H9 (cell line): ENCODE measurements around the gene DYRK1B. TPM values are rescaled to one million over a fixed set of nuclear protein-coding genes. Genes with fewer than 3 reads are reported as not detected.

ENCODE experiments used
- DNase-seq: peaks from one replicate; pipeline ENCODE4 v3.0.0-alpha.2; 2017
- H2AFZ ChIP-seq: one replicate; pipeline ENCODE4 v1.6.1; 2013; ENCODE audit warnings: mild to moderate bottlenecking, low read length, control low read depth, moderate library complexity
- H2AK5ac ChIP-seq: 2 replicates; pipeline ENCODE4 v1.6.1; 2013; ENCODE audit warnings: low read length, control low read depth, mixed read lengths; ENCODE audit not compliant: insufficient read length
- H2BK120ac ChIP-seq: one replicate; pipeline ENCODE4 v1.6.1; 2013; ENCODE audit warnings: low read depth, mild to moderate bottlenecking, low read length, control low read depth, inconsistent platforms; ENCODE audit not compliant: poor library complexity, severe bottlenecking
- H2BK12ac ChIP-seq: 2 replicates; pipeline ENCODE4 v1.6.1; 2013; ENCODE audit warnings: low read length, control low read depth, mixed read lengths, low read depth; ENCODE audit not compliant: insufficient read length
- H2BK15ac ChIP-seq: 2 replicates; pipeline ENCODE4 v1.6.1; 2013; ENCODE audit warnings: low read depth, low read length, control low read depth
- H2BK20ac ChIP-seq: one replicate; pipeline ENCODE4 v1.6.1; 2013; ENCODE audit warnings: low read depth, mild to moderate bottlenecking, low read length, control low read depth, inconsistent platforms; ENCODE audit not compliant: poor library complexity, severe bottlenecking
- H2BK5ac ChIP-seq: 2 replicates; pipeline ENCODE4 v1.6.1; 2013; ENCODE audit warnings: low read length, control low read depth, mixed read lengths; ENCODE audit not compliant: insufficient read length
- H3K14ac ChIP-seq: 2 replicates; pipeline ENCODE4 v1.6.1; 2013; ENCODE audit warnings: low read length, control low read depth; ENCODE audit not compliant: insufficient read depth
- H3K18ac ChIP-seq: 2 replicates; pipeline ENCODE4 v1.6.1; 2013; ENCODE audit warnings: low read depth, mild to moderate bottlenecking, mixed read lengths, low read length, control low read depth; ENCODE audit not compliant: insufficient read length
- H3K23ac ChIP-seq: 2 replicates; pipeline ENCODE4 v1.6.1; 2013; ENCODE audit warnings: low read length, control low read depth, mixed read lengths, low read depth; ENCODE audit not compliant: insufficient read length
- H3K23me2 ChIP-seq: 2 replicates; pipeline ENCODE4 v1.6.1; 2013; ENCODE audit warnings: low read depth, mild to moderate bottlenecking, mixed read lengths, low read length, control low read depth; ENCODE audit not compliant: insufficient read length, poor library complexity, severe bottlenecking
- H3K27ac ChIP-seq: 2 replicates; pipeline ENCODE4 v1.5.1; 2013; ENCODE audit warnings: low read length, control low read depth, mixed read lengths, low read depth; ENCODE audit not compliant: insufficient read length
- H3K27me3 ChIP-seq: 2 replicates; pipeline ENCODE4 v1.6.1; 2013; ENCODE audit warnings: low read length, control low read depth, inconsistent platforms; ENCODE audit not compliant: insufficient read depth
- H3K4ac ChIP-seq: 2 replicates; pipeline ENCODE4 v1.6.1; 2013; ENCODE audit warnings: low read depth, mild to moderate bottlenecking, control low read depth, inconsistent platforms, low read length, moderate library complexity
- H3K4me1 ChIP-seq: 2 replicates; pipeline ENCODE4 v1.6.1; 2013; ENCODE audit warnings: low read length, control low read depth, inconsistent platforms; ENCODE audit not compliant: insufficient read depth
- H3K4me2 ChIP-seq: 2 replicates; pipeline ENCODE4 v1.6.1; 2013; ENCODE audit warnings: low read length, control low read depth, mixed read lengths; ENCODE audit not compliant: insufficient read length, insufficient read depth
- H3K56ac ChIP-seq: 2 replicates; pipeline ENCODE4 v1.6.1; 2013; ENCODE audit warnings: low read depth, mild to moderate bottlenecking, mixed read lengths, low read length, control low read depth; ENCODE audit not compliant: insufficient read length
- H3K79me1 ChIP-seq: 2 replicates; pipeline ENCODE4 v1.6.1; 2013; ENCODE audit warnings: low read depth, mild to moderate bottlenecking, moderate library complexity, low read length, control low read depth, inconsistent platforms; ENCODE audit not compliant: insufficient read depth, poor library complexity, severe bottlenecking
- H3K79me2 ChIP-seq: 2 replicates; pipeline ENCODE4 v1.6.1; 2013; ENCODE audit warnings: low read length, control low read depth, inconsistent platforms; ENCODE audit not compliant: insufficient read depth
- H3K9ac ChIP-seq: 2 replicates; pipeline ENCODE4 v1.6.1; 2013; ENCODE audit warnings: low read length, control low read depth, mixed read lengths; ENCODE audit not compliant: insufficient read length; ENCODE audit errors: extremely low read depth
- H3K9me3 ChIP-seq: one replicate; pipeline ENCODE4 v1.6.1; 2013; ENCODE audit warnings: low read depth, low read length, inconsistent platforms; ENCODE audit not compliant: control insufficient read depth
- H3T11ph ChIP-seq: one replicate; pipeline ENCODE4 v1.6.1; 2013; ENCODE audit warnings: mild to moderate bottlenecking, low read length, control low read depth, inconsistent platforms
- H4K20me1 ChIP-seq: one replicate; pipeline ENCODE4 v1.6.1; 2013; ENCODE audit not compliant: control insufficient read depth, insufficient read length, insufficient read depth
- H4K5ac ChIP-seq: 2 replicates; pipeline ENCODE4 v1.6.1; 2013; ENCODE audit warnings: low read depth, mild to moderate bottlenecking, mixed read lengths, low read length, control low read depth; ENCODE audit not compliant: insufficient read length
- H4K8ac ChIP-seq: replicated peaks from 2 replicates; pipeline ENCODE4 v1.6.1; 2013; ENCODE audit warnings: low read length, control low read depth, mixed read lengths, low read depth; ENCODE audit not compliant: insufficient read length
- H4K91ac ChIP-seq: 2 replicates; pipeline ENCODE4 v1.6.1; 2013; ENCODE audit warnings: low read depth, mild to moderate bottlenecking, moderate library complexity, mixed read lengths, low read length, control low read depth; ENCODE audit not compliant: insufficient read length
- H3K27ac Mint-ChIP-seq, 3 experiments: 2 replicates in 2 of 3; 3 replicates in 1 of 3; pipeline ENCODE4 v1.8.0; 2020 to 2021; ENCODE audit warnings: mixed read lengths in 3 of 3, mild to moderate bottlenecking in 1 of 3, moderate library complexity in 1 of 3
- H3K27me3 Mint-ChIP-seq: 2 replicates; pipeline ENCODE4 v1.8.0; 2021; ENCODE audit warnings: low read depth, mild to moderate bottlenecking, moderate library complexity, mixed read lengths
- H3K36me3 Mint-ChIP-seq, 3 experiments: 2 replicates in 2 of 3; 3 replicates in 1 of 3; pipeline ENCODE4 v1.8.0; 2020 to 2021; ENCODE audit warnings: low read depth in 3 of 3, mixed read lengths in 3 of 3; ENCODE audit not compliant: insufficient read depth in 1 of 3
- H3K4me1 Mint-ChIP-seq, 2 experiments: 2 replicates each; pipeline ENCODE4 v1.8.0; 2020; ENCODE audit warnings: mixed read lengths in 2 of 2
- H3K4me3 Mint-ChIP-seq, 2 experiments: 2 replicates in 1 of 2; 3 replicates in 1 of 2; pipeline ENCODE4 v1.8.0; 2020 to 2021; ENCODE audit warnings: mild to moderate bottlenecking in 2 of 2, mixed read lengths in 2 of 2, moderate library complexity in 1 of 2
- H3K9me3 Mint-ChIP-seq, 2 experiments: 2 replicates in 1 of 2; 3 replicates in 1 of 2; pipeline ENCODE4 v1.8.0; 2020; ENCODE audit warnings: mild to moderate bottlenecking in 2 of 2, mixed read lengths in 2 of 2, moderate library complexity in 1 of 2
- CTCF ChIP-seq: fragments of 200-600 bp; sonication (generic); conservative IDR thresholded peaks from 3 replicates; pipeline ENCODE4 v1.8.0; 2021; ENCODE audit warnings: antibody characterized with exemption, mild to moderate bottlenecking
- WGBS: extraction: QIAGEN DNeasy Blood & Tissue Kit; methylation state at CpG from one replicate; pipeline ENCODE4 v1.1.7; 2013; ENCODE audit warnings: missing lambda C conversion rate, low lambda C conversion rate, mixed read lengths; ENCODE audit not compliant: insufficient read length; ENCODE audit errors: extremely low coverage; 5-methylcytosine and 5-hydroxymethylcytosine counted together
- total RNA-seq: library from RNA; stranded (reverse); gene quantifications from 2 replicates; pipeline ENCODE4 v1.2.1, GENCODE V29; 2021

The DYRK1B gene
- total RNA-seq, 1 experiment from 2014 or later = 14.3 TPM

DNA sequence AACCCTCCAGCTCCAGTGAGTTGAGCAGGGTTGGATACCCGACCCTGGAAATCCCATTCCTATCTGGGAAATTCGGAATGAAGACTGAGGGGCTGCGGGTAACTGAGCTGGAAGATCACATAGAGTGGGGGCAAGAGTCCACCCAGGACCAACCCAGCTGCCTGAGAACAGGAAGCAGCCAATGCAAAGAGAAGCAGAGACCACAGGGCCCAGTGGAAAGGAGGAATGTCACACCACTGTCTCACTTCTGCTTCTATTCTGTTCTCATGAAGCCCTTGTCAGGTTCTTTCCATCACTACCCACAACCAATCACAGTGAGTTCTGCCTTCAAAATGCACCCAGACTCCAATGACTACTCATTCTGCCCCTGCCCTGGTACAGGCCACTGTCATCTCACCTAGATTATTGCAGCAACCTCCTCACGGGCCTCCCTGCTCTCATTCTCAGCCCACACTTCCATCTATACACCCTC is 15.3 kb downstream of the DYRK1B start:
- peak overlapping the region in 1 of 3 experiments; percentile 71; a peak in 1 of 7 replicates for H3K27ac Mint-ChIP-seq
- Histone ChIP-seq H3K4me1 (no peaks in the 10 kb centered on the region), H2AFZ (no peak overlapping the region), H3K23me2 (peaks cover 3% of the 10 kb centered on the region), H3K27me3 (no peaks in the 10 kb centered on the region), H2AK5ac (no peak overlapping the region), H3K23ac (no peak overlapping the region), H2BK5ac (no peak overlapping the region), H4K20me1 (no peaks in the 10 kb centered on the region), H3K27ac (no peak overlapping the region), H4K5ac (no peak overlapping the region), H4K91ac (no peak overlapping the region), H3K79me1 (no peaks in the 10 kb centered on the region), H2BK15ac (no peak overlapping the region), H3T11ph (no peak overlapping the region), H3K9me3 (no peaks in the 10 kb centered on the region), H3K18ac (no peak overlapping the region), H2BK12ac (no peak overlapping the region), H2BK20ac (no peak overlapping the region), H3K56ac (no peak overlapping the region), H3K9ac (no peak overlapping the region), H3K14ac (no peak overlapping the region), H3K4ac (no peak overlapping the region), H3K4me2 (no peak overlapping the region), H4K8ac (no peak overlapping the region), H2BK120ac (no peak overlapping the region), H3K79me2 (no peaks in the 10 kb centered on the region)
- WGBS = no CpG with 5 or more reads among the region's 4 CpGs
- no peak for DNase-seq
- H3K4me3 Mint-ChIP-seq = no peak overlapping the region
- H3K9me3 Mint-ChIP-seq = no peaks in the 10 kb centered on the region
- H3K27me3 Mint-ChIP-seq = no peaks in the 10 kb centered on the region
- peaks cover 0 to 16% (median 0%) of the 10 kb centered on the region in 3 experiments; a peak in 2 of 7 replicates for H3K36me3 Mint-ChIP-seq
- TF ChIP-seq CTCF = no peak
- no peaks in the 10 kb centered on the region for H3K4me1 Mint-ChIP-seq
